ACHN (cell line): ENCODE data around the gene GET4.
"Not testable (repeated sequence)": the region's sequence is repeated elsewhere in the genome, so short reads cannot be mapped to it uniquely, and the experiment has no call there.

Source experiments
- DNase-seq: peaks from one replicate; pipeline ENCODE4 v3.0.0-alpha.2; 2015
- in situ Hi-C: cut with HindIII; loops from 2 replicates; pipeline ENCODE4 v1.10.0; 2017; ENCODE audit warnings: low sequenced_read_pairs, low pct_ligation_motif_present, low pct_unique_long_range_greater_than_20kb

The GET4 gene

DNA sequence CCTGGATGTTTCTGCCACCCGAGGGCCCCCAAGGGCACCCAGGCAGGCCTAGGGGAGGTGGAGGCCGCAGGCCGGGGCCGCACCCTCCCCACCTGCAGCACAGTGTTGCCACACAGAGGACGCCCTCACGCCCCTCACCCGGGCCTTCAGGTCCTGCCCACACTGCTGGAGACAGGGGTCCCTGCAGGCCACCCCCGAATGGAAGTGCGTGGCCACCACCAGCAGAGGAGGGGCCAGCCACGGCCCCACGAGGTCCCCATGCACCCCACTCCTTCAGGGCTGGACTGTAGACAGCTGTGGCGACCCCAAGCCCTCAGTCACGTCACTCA lies 42.7 kb downstream of the GET4 start:
- no peak for DNase-seq
- in situ Hi-C loops = no loop called here

DNA sequence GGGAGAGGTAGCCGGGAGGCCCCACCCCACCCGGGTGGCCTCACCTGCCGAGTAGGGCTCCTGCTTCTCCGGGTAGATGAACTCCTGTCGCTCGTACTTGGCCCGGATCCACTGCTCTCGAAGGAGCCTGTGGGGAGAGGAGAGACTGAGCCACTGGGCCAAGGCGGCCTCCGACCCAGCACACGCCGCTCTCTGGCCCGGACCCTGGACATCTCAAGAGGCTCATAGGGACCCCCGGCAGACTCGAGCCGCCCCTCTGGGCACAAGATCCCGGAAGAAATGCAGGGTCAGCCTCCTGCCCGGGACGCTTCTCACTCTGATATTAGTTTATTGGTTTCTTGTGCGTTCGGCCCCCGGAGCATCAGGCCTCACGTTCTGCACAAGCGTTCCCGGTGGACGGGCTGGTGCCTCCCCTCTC lies 43.6 kb downstream of the GET4 start:
- DNase-seq = no peak
- in situ Hi-C loops = no loop called here

DNA sequence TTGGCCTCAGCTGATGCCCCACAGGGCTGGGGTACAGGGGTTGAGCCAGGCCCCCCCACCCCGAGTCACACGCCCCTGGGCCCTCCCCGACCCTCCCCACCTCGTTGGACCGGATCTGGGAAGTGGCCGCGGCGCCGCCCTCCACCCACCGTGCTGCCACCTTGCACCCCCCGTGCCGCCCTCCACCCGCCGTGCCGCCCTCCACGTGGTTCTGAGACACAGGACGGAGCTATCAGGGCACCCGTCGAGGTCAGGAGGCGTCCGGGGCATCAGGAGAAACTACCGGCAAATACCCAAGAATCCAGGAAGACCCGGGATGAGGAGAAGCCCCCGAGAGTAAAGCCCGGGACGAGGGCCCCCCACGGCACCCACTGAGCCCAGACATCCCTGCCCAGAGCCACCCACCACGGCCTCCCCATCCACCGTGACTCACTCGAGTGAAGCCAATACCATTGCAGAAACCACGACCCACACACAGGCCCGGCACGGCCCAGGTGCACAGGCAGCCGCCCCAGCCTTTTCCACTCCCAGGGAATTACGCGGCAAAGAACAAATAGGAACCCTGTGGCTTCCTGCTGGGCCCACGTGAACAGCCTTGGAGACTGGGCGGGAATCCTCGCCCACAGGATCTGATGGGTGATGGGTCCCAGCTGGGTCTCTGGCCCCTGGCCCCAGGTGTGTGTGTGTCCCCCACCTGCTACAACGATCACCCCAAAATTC lies 44.2 kb downstream of the GET4 start:
- in situ Hi-C loops = no loop called here
- no peak for DNase-seq

- DNase-seq = no peak
- in situ Hi-C loops = no loop called here
Measured at GRCh38 chr7:921071-921461, 44.7 kb downstream of the GET4 start.

GRCh38 chr7:921581-922333 lies 45.4 kb downstream of the GET4 start:
- in situ Hi-C loops = no loop called here
- DNase-seq = no peak

GRCh38 chr7:922334-923107 lies 46.2 kb downstream of the GET4 start:
- in situ Hi-C loops = no loop called here

DNA sequence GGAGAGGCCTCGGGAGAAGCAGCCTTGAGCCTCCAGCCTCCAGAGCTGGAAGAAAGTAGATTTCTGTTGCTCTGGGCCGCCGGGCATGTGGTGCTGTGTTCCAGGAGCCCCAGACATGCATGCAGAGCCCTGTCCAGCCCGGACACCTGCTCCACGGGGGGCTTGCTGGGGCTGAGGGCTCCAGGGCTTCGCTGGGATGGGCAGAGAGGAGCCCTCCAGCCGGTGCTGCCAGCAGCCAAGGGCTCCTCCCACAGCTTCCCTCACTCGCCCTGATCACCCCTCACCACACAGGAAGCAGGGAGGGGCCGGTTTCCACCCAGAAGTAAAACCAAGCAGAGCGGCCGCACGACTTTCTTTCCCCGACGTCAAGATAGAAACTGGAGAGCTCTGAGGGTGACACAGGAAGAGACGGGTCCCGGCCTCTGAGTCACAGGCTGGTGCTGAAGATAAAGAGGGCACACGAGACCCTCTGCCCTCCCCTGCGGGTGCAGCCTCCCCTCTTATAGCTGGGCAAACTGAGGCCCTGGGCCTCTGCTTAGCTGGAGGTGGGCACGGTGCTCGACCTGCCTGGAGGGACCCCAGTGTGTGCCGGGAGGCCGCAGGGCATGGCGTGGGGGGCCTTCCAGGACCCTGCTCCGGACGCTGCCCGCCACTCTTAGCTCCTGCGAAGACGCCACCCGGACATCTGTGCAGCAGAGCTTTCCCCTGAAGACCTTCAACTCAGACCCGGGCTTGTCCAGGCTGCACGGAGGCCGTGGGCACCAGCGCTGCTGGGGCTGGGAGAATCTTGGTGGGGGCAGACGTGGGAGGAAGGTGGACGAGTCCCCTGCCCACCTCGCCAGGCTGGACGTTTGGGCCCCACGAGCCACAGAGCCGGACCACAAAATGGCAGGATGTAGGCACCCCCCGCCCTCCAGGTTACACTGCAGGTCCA lies 47.0 kb downstream of the GET4 start:
- DNase-seq = no peak
- in situ Hi-C loops = no loop called here

More at GRCh38 chr7:922334-923107, 46.2 kb downstream of the GET4 start:
- no peak for DNase-seq

GRCh38 chr7:924042-924441 lies 47.7 kb downstream of the GET4 start:
- DNase-seq, in situ Hi-C loops: not testable (repeated sequence)

GRCh38 chr7:924541-925231 lies 48.3 kb downstream of the GET4 start:
- DNase-seq = no peak
- in situ Hi-C loops = no loop called here

- in situ Hi-C loops = no loop called here
- DNase-seq = no peak
Measured at GRCh38 chr7:925601-926000, 49.2 kb downstream of the GET4 start.

GRCh38 chr7:926061-927030 lies 50.0 kb downstream of the GET4 start:
- in situ Hi-C loops = no loop called here
- DNase-seq = no peak

- in situ Hi-C loops = no loop called here
- no peak for DNase-seq
Measured at GRCh38 chr7:927031-927671, 50.8 kb downstream of the GET4 start.

- no peak for DNase-seq
- in situ Hi-C loops = no loop called here
Measured at GRCh38 chr7:929311-929711, 53.0 kb downstream of the GET4 start.

GRCh38 chr7:930975-931758 lies 54.8 kb downstream of the GET4 start:
- in situ Hi-C loops = no loop called here

DNA sequence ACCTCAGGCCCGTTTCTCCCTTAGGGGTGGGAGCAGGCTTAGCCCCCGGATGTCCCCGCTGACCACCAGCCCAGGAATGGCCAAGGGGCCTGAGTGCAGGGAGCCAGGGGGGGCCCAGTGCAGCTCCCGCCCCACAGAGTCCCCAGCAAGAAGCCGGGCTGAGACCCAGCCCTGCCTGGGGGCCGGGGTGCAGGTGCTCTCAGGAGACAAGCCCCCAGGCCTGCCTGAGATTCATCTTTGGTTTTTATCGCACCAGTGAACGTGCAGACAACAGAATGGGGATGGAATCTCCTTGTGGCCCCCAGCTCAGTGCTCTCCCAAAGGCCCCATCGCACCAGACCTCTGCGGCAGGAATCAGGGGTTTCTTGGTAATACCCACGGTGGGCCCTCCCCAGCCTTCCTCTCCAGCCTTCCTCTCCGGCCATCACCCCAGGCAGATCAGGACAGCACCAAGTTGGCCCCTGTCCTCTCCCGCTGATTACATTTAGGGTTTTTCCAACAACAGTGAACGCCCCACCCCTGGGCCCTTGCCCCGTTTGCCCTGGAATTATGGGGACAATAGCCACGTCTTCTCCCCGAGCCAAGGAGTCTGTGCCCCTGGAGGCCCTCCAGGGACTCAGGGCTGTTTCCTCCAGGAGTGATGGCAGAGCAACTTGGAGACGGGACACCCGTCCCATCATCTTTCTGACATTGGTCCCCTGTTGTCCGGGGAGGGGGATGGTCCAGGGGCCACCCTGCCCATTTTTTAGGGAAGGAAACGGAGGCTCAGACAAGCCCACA lies 55.7 kb downstream of the GET4 start:
- no peak for DNase-seq
- in situ Hi-C loops = no loop called here

More at GRCh38 chr7:930975-931758, 54.8 kb downstream of the GET4 start:
- DNase-seq = no peak
